ENCODE results near the gene NHS.

NHS gene

DNA sequence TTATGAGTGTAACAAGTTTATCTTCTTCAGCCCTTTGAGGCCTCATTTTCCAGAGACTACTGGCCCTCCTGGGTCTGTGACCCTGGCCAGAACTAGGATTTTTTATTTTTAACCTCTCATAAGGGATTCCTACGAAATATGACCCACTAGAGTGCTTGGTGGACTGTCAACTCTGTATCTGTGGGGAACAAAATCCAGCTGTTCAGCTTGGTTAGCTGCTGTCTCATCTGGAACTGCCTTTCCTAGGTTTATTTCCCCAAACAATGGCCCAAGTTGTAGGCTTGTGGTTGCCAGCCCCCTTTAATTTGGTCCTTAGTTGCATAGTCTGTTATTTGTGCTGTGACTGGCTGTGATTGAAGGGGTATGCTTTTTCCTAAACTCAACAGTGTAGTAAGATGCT, 56.2 kb downstream of the NHS start:
- Histone ChIP-seq H3K4me2 (ENCODE audit: low read length) (no peak overlapping the region), H3K9ac (ENCODE audit: low read length) (no peak overlapping the region), H3F3A (ENCODE audit: insufficient read depth, low read length) (no peaks in the 10 kb centered on the region), H3K27me3 (ENCODE audit: insufficient read depth, low read length) (no peaks in the 10 kb centered on the region), H3K79me2 (ENCODE audit: insufficient read depth, low read length) (no peaks in the 10 kb centered on the region), H3K4me1 (ENCODE audit: insufficient read depth, low read length, severe bottlenecking) (no peaks in the 10 kb centered on the region), H4K20me1 (ENCODE audit: insufficient read depth, low read length) (no peaks in the 10 kb centered on the region), H3K27ac (ENCODE audit: low read depth, low read length, poor library complexity, severe bottlenecking) (no peak overlapping the region), H3K4me3 (ENCODE audit: low read depth, low read length, poor library complexity, severe bottlenecking) (no peak overlapping the region), H3K9me2 (ENCODE audit: low read depth, low read length) (no peaks in the 10 kb centered on the region), H3K9me3 (ENCODE audit: low read length) (no peaks in the 10 kb centered on the region), H2AFZ (ENCODE audit: low read length) (no peak overlapping the region), H3K36me3 (ENCODE audit: insufficient read depth, low read length) (no peaks in the 10 kb centered on the region)
- no peak for TF ChIP-seq EZH2 (IDR thresholded peaks at IDR 0.05; ENCODE audit: borderline replicate concordance, low read length)
- TF ChIP-seq, protein P1, sequence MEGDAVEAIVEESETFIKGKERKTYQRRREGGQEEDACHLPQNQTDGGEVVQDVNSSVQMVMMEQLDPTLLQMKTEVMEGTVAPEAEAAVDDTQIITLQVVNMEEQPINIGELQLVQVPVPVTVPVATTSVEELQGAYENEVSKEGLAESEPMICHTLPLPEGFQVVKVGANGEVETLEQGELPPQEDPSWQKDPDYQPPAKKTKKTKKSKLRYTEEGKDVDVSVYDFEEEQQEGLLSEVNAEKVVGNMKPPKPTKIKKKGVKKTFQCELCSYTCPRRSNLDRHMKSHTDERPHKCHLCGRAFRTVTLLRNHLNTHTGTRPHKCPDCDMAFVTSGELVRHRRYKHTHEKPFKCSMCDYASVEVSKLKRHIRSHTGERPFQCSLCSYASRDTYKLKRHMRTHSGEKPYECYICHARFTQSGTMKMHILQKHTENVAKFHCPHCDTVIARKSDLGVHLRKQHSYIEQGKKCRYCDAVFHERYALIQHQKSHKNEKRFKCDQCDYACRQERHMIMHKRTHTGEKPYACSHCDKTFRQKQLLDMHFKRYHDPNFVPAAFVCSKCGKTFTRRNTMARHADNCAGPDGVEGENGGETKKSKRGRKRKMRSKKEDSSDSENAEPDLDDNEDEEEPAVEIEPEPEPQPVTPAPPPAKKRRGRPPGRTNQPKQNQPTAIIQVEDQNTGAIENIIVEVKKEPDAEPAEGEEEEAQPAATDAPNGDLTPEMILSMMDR (IDR thresholded peaks at IDR 0.05; ENCODE audit: low read length) = no peak

DNA sequence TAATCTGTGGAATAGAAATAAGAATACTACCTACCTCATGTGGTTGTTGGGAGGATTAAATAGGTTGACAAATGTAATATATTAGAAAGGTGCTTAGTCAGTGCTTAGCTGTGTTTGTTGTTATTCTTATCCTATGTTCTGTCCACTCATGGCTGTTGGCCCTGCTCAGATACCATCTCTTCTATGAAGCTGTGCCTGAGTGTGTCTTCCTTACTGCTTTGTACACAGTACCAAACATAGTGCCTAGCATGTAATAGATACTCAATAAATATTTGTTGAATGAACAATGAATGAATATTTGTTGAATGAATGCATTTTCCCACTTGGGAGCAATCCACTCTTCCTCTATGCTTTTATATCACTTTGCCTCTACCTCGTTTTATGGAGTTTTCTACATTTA, 57.2 kb downstream of the NHS start:
- H3K79me2 ChIP-seq (ENCODE audit: insufficient read depth, low read length) = no peaks in the 10 kb centered on the region
- no peaks in the 10 kb centered on the region for H3K36me3 ChIP-seq (ENCODE audit: insufficient read depth, low read length)
- H2AFZ ChIP-seq (ENCODE audit: low read length) = no peak overlapping the region
- TF ChIP-seq, protein P1 (IDR thresholded peaks at IDR 0.05; ENCODE audit: low read length) = no peak
- TF ChIP-seq EZH2 (IDR thresholded peaks at IDR 0.05; ENCODE audit: borderline replicate concordance, low read length) = no peak
- no peak overlapping the region for H3K4me3 ChIP-seq (ENCODE audit: low read depth, low read length, poor library complexity, severe bottlenecking)
- no peaks in the 10 kb centered on the region for H4K20me1 ChIP-seq (ENCODE audit: insufficient read depth, low read length)
- H3F3A ChIP-seq (ENCODE audit: insufficient read depth, low read length) = no peaks in the 10 kb centered on the region
- H3K9me2 ChIP-seq (ENCODE audit: low read depth, low read length) = no peaks in the 10 kb centered on the region
- H3K27me3 ChIP-seq (ENCODE audit: insufficient read depth, low read length) = no peaks in the 10 kb centered on the region
- no peak overlapping the region for H3K9ac ChIP-seq (ENCODE audit: low read length)
- no peaks in the 10 kb centered on the region for H3K4me1 ChIP-seq (ENCODE audit: insufficient read depth, low read length, severe bottlenecking)
- no peak overlapping the region for H3K27ac ChIP-seq (ENCODE audit: low read depth, low read length, poor library complexity, severe bottlenecking)
- no peaks in the 10 kb centered on the region for H3K9me3 ChIP-seq (ENCODE audit: low read length)
- no peak overlapping the region for H3K4me2 ChIP-seq (ENCODE audit: low read length)

DNA sequence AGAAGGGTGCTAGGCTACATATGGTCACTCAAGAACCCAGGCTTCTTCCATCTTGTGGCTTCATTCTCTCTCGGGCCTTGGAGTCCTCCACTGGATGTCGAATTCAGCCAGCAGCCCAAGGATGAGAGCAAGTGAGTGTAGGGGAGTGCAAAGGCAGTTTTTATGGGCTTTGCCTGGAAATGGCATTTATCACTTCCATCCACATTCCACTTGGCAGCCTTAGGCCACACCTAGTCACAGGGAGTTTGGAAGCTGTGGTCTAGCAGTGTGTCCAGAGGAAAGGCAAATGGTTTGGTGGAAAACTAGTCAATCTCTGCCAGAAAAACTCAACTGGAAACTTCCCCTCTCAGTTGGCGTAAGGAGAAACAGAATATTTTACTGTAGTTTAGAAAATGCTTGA, 59.0 kb downstream of the NHS start:
- Histone ChIP-seq H2AFZ (ENCODE audit: low read length) (no peak overlapping the region), H3K27me3 (ENCODE audit: insufficient read depth, low read length) (no peaks in the 10 kb centered on the region)

More for the DNA sequence above, 59.0 kb downstream of the NHS start:
- H3K4me3 ChIP-seq (ENCODE audit: low read depth, low read length, poor library complexity, severe bottlenecking) = no peak overlapping the region
- TF ChIP-seq, protein P1 (IDR thresholded peaks at IDR 0.05; ENCODE audit: low read length) = no peak
- TF ChIP-seq EZH2 (IDR thresholded peaks at IDR 0.05; ENCODE audit: borderline replicate concordance, low read length) = no peak
- H3K9ac ChIP-seq (ENCODE audit: low read length) = no peak overlapping the region
- H3K9me3 ChIP-seq (ENCODE audit: low read length) = no peaks in the 10 kb centered on the region
- no peaks in the 10 kb centered on the region for H3K4me1 ChIP-seq (ENCODE audit: insufficient read depth, low read length, severe bottlenecking)
- H3K9me2 ChIP-seq (ENCODE audit: low read depth, low read length) = no peaks in the 10 kb centered on the region
- H3K79me2 ChIP-seq (ENCODE audit: insufficient read depth, low read length) = no peaks in the 10 kb centered on the region
- no peaks in the 10 kb centered on the region for H3K36me3 ChIP-seq (ENCODE audit: insufficient read depth, low read length)
- H3K4me2 ChIP-seq (ENCODE audit: low read length) = no peak overlapping the region
- no peaks in the 10 kb centered on the region for H4K20me1 ChIP-seq (ENCODE audit: insufficient read depth, low read length)
- no peak overlapping the region for H3K27ac ChIP-seq (ENCODE audit: low read depth, low read length, poor library complexity, severe bottlenecking)
- no peaks in the 10 kb centered on the region for H3F3A ChIP-seq (ENCODE audit: insufficient read depth, low read length)

Data from OCI-LY1 (cell line).